Mammary microvascular endothelial cell (primary cell): ENCODE results near the gene CHURC1. TPM values are rescaled to one million over a fixed set of nuclear protein-coding genes. Genes with fewer than 3 reads are reported as not detected.

Experiments
- total RNA-seq: library from RNA; depleted of rRNA; stranded (reverse); fragments of >200 nt; gene quantifications from 2 replicates; pipeline ENCODE4 v1.2.3, GENCODE V29; 2015

The CHURC1 gene
- 48.7 and 52.3 TPM in 2 replicates for total RNA-seq

DNA sequence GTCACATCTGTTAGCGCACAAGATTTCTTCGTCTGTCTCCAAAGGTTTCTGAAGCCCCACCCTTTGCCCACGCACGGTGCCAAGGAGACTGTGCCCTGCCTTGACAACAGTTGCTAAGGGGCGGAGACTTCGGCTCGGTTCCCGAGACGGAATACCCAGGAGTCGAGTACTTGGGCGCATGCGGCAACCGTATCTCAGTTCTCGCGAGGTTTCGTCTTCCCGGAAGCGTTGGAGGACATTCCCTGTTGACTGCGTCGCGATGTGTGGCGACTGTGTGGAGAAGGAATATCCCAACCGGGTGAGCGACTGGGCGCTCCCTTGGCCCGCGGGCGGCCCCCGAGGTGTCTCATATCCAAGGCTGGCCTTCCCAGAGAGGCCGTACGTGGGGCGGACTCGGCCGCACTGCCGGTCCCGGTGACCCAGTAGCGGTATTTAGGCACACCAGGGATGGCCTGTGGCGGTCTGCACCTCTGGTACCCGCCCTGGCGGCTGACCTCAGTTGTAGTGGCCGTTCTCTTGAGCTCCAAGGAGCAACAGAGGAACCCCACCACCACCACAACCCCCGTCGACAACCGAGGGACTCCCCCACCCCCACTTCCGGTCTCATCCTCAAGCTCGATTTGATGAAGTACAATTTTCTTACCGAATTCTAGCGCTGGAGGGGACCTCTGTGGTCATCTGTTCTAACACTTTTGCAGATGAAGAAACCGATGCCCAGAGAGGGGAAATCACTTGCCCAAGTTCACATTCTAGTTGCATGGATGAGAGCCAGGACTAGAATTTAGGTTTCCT lies at the start of gene CHURC1:
CHURC1 (plus strand) TSS at position 219 of the 792 bp plus-strand sequence; CDS start at position 260, 41 bp downstream.

DNA sequence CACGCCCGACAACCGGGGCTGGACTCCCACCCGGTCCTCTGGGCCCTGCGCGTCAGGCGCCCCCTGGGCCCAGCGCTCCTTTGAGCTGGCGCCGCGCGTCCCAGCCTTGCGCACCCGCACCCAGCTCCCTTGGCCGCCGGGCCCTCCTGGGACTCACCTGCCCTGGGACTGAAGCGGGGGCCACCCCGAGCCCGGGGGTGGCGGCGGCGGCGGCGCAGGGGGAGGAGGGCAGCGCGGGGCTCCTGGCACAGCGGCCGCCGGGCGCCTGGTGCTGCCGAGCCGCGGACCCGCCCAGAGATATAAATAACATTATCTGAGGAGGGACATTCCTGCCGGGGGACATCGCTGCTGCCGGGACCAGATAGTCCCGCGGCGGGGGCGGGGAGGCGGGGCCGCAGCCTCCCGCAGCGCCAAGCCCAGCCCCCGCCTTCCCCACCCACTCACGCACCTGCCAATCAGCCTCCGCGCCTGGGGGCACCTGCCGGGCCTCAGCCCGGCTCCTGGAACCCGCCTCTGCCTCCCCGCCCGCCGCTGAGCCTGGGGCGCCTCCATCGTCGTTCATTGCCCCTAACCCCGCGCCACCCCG lies 34.5 kb upstream of the CHURC1 start, which contains the start of gene SPTB:
SPTB (minus strand) TSS at position 273 of the 586 bp plus-strand sequence. CDS start 56,813 bp downstream, outside the sequence.

DNA sequence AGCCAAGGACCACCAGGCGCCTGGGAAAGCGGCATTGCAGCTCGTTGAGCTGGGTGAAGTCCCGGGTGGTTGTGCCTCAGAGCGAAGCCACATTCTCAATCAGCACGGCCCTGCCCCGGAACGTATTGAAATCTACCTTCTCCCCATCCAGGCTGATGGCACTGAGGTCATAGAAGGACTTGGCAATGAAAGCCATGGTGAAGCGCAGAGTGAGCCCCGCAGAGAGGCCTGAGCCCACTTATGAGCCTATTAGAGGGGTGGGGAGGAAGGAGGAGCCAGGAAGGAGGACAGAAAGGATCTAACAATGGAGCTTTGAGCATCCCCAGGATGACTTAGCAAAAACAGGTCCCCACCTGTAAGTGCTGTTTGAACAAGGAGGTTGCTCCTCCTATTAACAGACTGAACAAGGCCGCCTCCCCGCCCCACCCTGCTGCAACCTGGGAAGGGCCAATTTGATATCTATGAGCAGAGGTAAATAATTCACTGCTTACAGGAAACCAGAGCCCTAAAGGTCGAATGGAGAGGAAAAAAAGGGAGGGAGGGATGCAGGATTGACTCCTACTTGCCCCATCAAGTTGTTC lies 28.4 kb downstream of the CHURC1 start, which contains the start of gene GPX2:
GPX2 (minus strand) TSS at position 215 of the 581 bp plus-strand sequence; CDS start at position 196, 19 bp downstream.

DNA sequence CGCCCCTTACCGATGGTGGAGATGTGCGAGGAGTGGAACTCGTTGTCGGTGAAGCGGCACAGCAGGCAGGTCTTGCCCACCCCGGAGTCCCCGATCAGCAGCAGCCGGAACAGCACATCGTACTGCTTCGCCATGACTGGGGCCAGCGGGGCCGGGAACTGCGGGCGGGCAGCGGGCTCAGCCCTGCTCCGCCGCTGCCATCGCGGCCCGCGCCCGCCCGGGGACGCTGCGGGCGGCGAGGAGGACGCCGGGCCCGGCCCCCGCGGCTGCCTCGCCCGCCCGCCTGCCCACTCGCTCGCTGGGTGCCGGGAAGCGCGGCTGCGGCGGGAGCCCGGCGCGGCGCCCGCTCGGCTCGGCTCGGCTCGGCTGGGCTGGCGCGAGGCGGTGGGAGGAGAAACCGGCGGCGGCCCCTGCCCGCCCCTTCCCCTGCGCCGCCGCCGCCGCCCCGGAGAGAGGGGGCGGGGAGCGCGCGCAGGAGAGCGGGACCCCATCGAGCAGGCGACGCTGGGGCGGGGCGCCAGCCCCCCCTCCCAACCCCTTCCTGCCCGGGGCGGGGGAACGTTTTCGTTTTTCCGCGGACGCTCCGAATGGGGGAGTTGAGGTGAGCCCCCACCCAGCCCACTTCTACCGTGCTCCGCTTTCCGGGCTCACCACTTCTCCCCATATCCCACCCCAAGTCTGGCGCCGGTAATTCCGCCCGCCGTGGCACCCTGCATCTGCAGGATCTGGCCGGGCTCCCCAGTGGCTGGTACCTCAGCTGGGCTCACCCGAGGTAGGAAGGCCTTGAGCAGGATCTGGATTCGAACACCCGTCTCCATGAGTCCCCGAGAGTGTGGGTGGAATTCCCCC lies 57.9 kb downstream of the CHURC1 start, which contains the start of gene RAB15:
RAB15 (minus strand) TSS at position 394 of the 849 bp plus-strand sequence; CDS start at position 134, 260 bp downstream.

Other genes with a start within 250 kb of the CHURC1 start
- gene PLEKHG3, start 210.0 kb upstream of the CHURC1 start, total RNA-seq, result 0.79 and 1.5 TPM in 2 replicates
- not detected in 2 replicates for gene SPTB, start 34.5 kb upstream of the CHURC1 start, total RNA-seq
- gene GPX2, start 28.3 kb downstream of the CHURC1 start, total RNA-seq, result not detected in 2 replicates
- 11.4 and 13.3 TPM in 2 replicates for gene RAB15, start 57.9 kb downstream of the CHURC1 start, total RNA-seq
- gene FNTB, start 72.4 kb downstream of the CHURC1 start, total RNA-seq, result 16.0 and 17.7 TPM in 2 replicates
- gene MAX, start 188.1 kb downstream of the CHURC1 start, total RNA-seq, result 41.8 and 52.8 TPM in 2 replicates